Thyroid gland (tissue), 4 donors: ENCODE data around the gene GJB3.

Experiments used
- CTCF ChIP-seq, 6 experiments: fragments of 200-600 bp in 3 of 6; fragments of 450-650 bp in 3 of 6; sonication (generic) in 3 of 6; IDR thresholded peaks; one replicate each; pipeline ENCODE4 v1.5.1; 2016 to 2019; ENCODE audit warnings: antibody characterized with exemption in 6 of 6, mild to moderate bottlenecking in 2 of 6, inconsistent platforms in 1 of 6, moderate library complexity in 1 of 6
- POLR2A ChIP-seq, 2 donors: fragments of 450-650 bp; IDR thresholded peaks; one replicate each; pipeline ENCODE4 v1.6.1; 2017; ENCODE audit warnings: antibody characterized with exemption in 2 of 2, mild to moderate bottlenecking in 2 of 2, moderate library complexity in 1 of 2

- no peak for TF ChIP-seq POLR2A (IDR thresholded peaks at IDR 0.05)
- no peak for TF ChIP-seq CTCF (IDR thresholded peaks at IDR 0.05)
Observed at GRCh38 chr1:34833711-34834110, 52.7 kb downstream of the GJB3 start.
